Mammary epithelial cell (primary cell): ENCODE results near the gene CCDC83.

Experiments used
- CTCF ChIP-seq, 2 donors: IDR thresholded peaks in 1 of 2; conservative IDR thresholded peaks in 1 of 2; 2 replicates each; pipeline ENCODE4 v1.5.1; 2011 to 2012; ENCODE audit warnings: inconsistent platforms in 2 of 2, low read length in 2 of 2, mild to moderate bottlenecking in 2 of 2, control low read depth in 1 of 2, low read depth in 1 of 2; ENCODE audit not compliant: insufficient read depth in 1 of 2; ENCODE audit errors: extremely low read depth in 1 of 2
- EZH2 ChIP-seq: IDR thresholded peaks from 2 replicates; pipeline ENCODE4 v1.6.1; 2012; ENCODE audit warnings: low read length, inconsistent platforms, borderline replicate concordance

- TF ChIP-seq CTCF (conservative IDR thresholded peaks at IDR 0.05 in 1 of 2, IDR thresholded peaks at IDR 0.05 in 1 of 2; ENCODE audit: extremely low read depth in 1 of 2, insufficient read depth in 1 of 2, low read depth in 1 of 2, low read length in 2 of 2) (no peak), EZH2 (no peak)
Observed at GRCh38 chr11:85949798-85950197, 94.6 kb downstream of the CCDC83 start.
